GM19043 (cell line): ENCODE data around the gene VGLL4.

Source experiments
- ATAC-seq: cut with Tn5 transposase; IDR thresholded peaks from one replicate; pipeline ENCODE4 v1.9.1; 2021; ENCODE audit warnings: low read depth; ENCODE audit not compliant: unreplicated experiment

VGLL4 gene

GRCh38 chr3:11569156-11569741 is 74.5 kb downstream of the VGLL4 start:
- no peak for ATAC-seq

- no peak for ATAC-seq
Observed at GRCh38 chr3:11568503-11569155, 75.1 kb downstream of the VGLL4 start.

- ATAC-seq: no peak
Observed at GRCh38 chr3:11567516-11568467, 75.9 kb downstream of the VGLL4 start.

GRCh38 chr3:11566916-11567315 is 76.8 kb downstream of the VGLL4 start:
- ATAC-seq: no peak

GRCh38 chr3:11566478-11566877 is 77.2 kb downstream of the VGLL4 start:
- ATAC-seq: no peak

- no peak for ATAC-seq
Observed at GRCh38 chr3:11565932-11566331, 77.8 kb downstream of the VGLL4 start.

GRCh38 chr3:11565492-11565891 is 78.2 kb downstream of the VGLL4 start:
- no peak for ATAC-seq

GRCh38 chr3:11565072-11565471 is 78.6 kb downstream of the VGLL4 start:
- no peak for ATAC-seq

- no peak for ATAC-seq
Observed at GRCh38 chr3:11564577-11565001, 79.1 kb downstream of the VGLL4 start.

- no peak for ATAC-seq
Observed at GRCh38 chr3:11563865-11564185, 79.9 kb downstream of the VGLL4 start.

GRCh38 chr3:11563159-11563864 is 80.4 kb downstream of the VGLL4 start:
- no peak for ATAC-seq

GRCh38 chr3:11562277-11562881 is 81.3 kb downstream of the VGLL4 start:
- ATAC-seq: no peak

- no peak for ATAC-seq
Observed at GRCh38 chr3:11560746-11561145, 83.0 kb downstream of the VGLL4 start.

- ATAC-seq: no peak
Observed at GRCh38 chr3:11559816-11560633, 83.7 kb downstream of the VGLL4 start.

- ATAC-seq: no peak
Observed at GRCh38 chr3:11558918-11559815, 84.5 kb downstream of the VGLL4 start.

- no peak for ATAC-seq
Observed at GRCh38 chr3:11558411-11558903, 85.3 kb downstream of the VGLL4 start.

- no peak for ATAC-seq
Observed at GRCh38 chr3:11558002-11558401, 85.7 kb downstream of the VGLL4 start.

- ATAC-seq: no peak
Observed at GRCh38 chr3:11556851-11557644, 86.7 kb downstream of the VGLL4 start.
